HCEC 1CT (cell line): ENCODE data around the gene APOL2.
"Not testable (repeated sequence)": the region's sequence is repeated elsewhere in the genome, so short reads cannot be mapped to it uniquely, and the experiment has no call there.

Experiments used
- DNase-seq: peaks from one replicate; pipeline ENCODE4 v3.0.0-alpha.2; 2017

APOL2 gene

DNA sequence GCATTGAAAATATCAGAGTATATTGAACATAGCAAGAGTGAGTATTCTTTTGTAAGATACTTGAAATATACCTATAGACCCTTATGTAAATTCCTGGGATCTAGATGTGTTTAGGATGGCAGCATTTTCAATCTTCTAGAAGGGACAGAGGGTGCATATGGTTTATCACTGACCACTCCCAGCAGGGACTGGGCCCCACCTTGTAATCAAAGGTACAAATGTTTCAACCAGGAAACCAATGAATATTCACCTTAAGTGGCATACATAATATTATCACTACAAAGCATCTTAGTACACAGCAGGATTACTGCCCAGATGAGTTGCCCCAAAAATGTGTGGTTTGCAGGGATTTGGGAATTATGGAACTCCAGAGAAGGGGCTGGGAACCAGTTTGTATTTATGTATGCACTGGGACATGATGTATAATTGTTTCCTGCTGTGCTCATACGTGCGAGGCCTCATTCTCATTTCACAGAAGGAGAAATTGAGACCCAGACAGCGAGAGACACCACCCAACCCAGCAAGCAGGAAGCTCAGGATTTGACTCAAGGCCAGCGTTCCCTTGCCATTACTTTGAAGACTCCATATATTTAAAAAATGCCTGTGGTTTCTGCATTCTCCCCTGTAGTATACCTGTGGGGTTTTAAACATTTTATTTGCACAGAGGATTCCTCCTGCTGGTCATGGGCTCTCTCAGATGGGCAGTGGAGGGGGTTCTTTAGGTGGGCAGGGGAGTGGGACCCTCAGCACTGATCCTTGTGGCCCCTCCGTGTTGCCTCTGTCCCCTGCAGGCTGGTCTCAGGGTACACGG, 42.9 kb downstream of the APOL2 start:
- DNase-seq = no peak

- DNase-seq = peak; percentile 56
These were observed 44.4 kb downstream of the APOL2 start for GRCh38 chr22:36194971-36195370.

- no peak for DNase-seq
These were observed 44.9 kb downstream of the APOL2 start for GRCh38 chr22:36194385-36194784.

DNA sequence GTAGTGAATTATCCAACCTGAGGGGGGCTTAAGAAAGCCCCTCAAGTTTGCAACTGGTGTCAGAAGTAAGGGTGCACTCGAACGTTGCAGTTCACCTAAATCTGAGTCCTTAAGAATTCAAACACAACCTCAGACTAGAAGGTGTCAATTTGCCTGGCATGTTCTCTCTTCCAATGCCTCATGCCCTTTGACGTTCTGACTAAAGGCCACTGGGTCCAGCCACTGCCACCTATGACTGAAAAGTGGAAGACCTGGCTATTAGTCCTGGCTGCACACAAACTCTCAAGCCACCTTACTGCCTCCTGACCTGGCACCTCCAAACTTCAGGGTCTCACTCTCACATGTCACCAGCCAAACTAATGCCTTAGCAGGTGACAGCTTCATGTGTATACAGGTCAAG, 45.8 kb downstream of the APOL2 start:
- no peak for DNase-seq

GRCh38 chr22:36193171-36193570, 46.2 kb downstream of the APOL2 start:
- DNase-seq = no peak

GRCh38 chr22:36192542-36192941, 46.8 kb downstream of the APOL2 start:
- DNase-seq = no peak

DNA sequence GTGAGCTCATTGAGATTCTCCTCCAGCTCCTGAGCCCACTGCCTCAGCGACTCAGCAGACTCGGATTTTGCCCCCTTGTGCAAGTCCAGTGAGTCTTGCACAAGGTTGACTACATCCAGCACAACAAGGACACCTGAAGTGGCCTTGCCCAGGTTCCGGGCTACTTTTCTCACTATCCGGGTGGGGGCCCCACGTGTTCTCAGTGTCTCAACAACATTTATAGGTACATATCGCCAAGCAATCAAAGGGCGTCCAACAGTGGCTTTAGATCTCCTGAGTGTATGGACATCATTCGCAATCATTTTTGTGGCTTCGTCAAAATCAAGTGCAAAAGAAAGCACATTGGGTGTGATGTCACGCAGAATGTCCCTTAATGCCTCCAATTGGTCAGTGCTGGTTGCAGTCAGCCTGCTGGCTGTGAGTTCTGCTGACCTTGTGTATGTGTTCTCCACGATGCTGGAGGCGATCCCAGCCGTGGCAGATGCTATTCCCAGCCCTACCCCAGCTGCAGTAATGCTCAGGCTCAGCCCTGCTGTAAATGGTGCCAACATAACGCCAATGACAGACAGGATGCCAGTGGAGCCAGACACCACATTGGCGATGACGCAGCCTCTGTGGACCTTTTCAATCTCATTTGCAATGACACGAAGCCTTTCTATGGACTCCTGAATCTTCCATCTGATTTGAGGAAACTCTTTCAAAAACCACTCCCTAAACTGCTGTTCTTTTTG, 48.1 kb downstream of the APOL2 start:
- DNase-seq = peak; percentile 4

- DNase-seq = not testable (repeated sequence)
These were observed 51.5 kb downstream of the APOL2 start for GRCh38 chr22:36187862-36188261.

GRCh38 chr22:36185828-36186624, 53.3 kb downstream of the APOL2 start:
- DNase-seq = no peak

- DNase-seq = no peak
These were observed 54.8 kb downstream of the APOL2 start for GRCh38 chr22:36184433-36185025.

GRCh38 chr22:36183446-36183845, 55.9 kb downstream of the APOL2 start:
- DNase-seq = no peak

DNA sequence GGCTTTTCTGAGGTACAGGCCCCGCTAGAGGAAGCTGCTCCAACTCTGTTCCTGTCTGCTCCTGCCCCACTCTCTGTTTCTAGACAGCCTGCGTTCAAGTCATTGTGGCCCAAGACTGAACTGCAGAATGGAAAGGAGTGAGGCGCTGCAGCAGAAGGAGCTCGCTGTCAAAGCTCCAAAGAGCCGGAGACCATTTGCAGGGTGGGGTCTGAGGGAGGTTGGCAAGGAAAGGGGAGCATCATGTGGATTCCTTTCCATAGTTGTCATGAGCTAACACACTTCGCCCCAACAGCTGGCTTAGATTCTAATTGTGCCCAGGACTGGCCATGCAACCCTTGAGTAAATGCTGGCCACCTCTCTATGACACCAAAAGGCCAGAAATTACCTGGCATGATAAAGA, 56.5 kb downstream of the APOL2 start:
- DNase-seq = no peak

DNA sequence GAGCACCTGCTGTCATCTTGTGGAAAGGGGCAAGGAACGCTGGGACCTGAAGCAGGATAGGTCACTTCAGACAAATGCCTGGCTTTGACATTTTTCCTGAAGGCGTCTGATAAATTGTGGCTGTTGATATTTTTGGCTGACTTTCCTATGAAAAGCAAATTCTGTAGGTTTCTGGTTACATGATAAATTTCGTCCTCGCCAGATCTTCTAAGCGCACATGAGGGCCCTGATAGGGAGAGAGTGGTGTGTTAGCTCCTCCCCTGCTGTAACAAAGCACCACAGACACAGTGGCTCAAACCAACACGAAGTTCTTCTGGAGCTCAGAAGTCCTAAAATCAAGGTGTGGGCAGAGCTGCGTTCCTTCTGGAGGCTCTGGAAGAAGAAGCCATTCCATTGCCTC, 57.3 kb downstream of the APOL2 start:
- no peak for DNase-seq

DNA sequence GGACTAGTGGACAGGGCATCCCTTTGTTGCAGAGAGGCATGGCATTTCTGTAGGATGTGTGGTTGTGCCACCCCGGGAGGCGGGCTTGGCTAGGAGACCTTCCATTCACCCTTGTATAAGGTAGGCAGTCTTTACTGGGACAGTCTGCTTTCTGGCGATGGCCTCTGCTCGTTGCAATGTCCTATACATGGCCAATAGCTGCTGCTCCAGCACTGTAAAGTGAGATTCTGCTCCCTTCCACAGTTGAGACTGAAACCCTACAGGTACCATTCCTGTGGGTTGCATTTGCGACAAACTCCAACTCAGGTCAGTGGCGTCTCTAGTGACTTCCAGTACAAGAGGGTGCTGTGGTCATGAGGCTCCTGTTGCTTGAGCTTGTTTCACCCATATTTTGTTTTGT, 58.4 kb downstream of the APOL2 start:
- DNase-seq = no peak

DNA sequence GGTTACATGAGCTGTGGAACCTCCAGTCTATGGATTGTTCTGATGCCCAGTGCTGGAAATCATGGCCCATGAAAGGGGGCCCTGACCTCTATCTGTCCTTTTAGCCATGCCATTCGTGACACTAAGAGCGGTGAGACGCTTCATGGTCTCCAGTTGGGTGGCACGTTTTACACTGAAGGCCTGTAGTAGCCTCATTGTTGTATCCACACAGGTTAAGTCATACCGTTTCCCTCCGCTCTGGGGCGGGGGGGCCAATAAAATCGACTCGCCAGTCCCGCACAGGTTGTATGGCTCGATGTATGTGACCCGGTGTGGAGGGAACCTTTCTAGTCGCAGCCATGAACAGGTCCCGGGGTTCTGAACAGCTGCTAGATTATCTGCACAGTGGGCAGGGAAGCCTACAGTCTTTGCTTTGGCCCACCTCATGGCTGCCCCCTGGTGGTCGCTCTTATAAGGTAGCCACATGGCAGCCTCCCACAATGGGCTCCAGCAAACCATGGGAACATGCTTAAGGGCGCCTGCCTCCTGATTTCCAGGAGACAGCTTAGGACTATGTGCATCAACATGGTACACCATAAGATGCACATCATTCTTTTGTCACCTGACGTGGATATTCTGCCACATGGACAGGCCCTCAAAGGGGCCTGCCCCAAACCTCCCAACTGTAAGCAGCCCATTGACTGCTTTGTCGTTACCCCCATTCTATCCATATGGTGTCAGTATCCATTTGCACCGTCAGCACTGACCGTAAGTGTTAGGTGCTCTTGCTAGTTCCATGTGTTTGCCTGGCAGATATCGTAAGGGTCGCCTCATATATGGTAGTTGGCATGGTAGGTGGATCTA, 59.1 kb downstream of the APOL2 start:
- peak; percentile 53 for DNase-seq

- no peak for DNase-seq
These were observed 62.2 kb downstream of the APOL2 start for GRCh38 chr22:36177160-36177559.
